SH-SY5Y (cell line): Measurements from ENCODE around the gene GIGYF2.

ENCODE experiments used
- GATA2 ChIP-seq: IDR thresholded peaks from 2 replicates; pipeline ENCODE4 v1.6.1; 2011; ENCODE audit warnings: mild to moderate bottlenecking, low read depth, low read length
- GATA3 ChIP-seq: IDR thresholded peaks from 2 replicates; pipeline ENCODE4 v1.6.1; 2011; ENCODE audit warnings: low read depth, mild to moderate bottlenecking, low read length, moderate library complexity

Gene GIGYF2

GRCh38 chr2:232877940-232878511 is 180.9 kb downstream of the GIGYF2 start:
- TF ChIP-seq GATA3, result no peak

DNA sequence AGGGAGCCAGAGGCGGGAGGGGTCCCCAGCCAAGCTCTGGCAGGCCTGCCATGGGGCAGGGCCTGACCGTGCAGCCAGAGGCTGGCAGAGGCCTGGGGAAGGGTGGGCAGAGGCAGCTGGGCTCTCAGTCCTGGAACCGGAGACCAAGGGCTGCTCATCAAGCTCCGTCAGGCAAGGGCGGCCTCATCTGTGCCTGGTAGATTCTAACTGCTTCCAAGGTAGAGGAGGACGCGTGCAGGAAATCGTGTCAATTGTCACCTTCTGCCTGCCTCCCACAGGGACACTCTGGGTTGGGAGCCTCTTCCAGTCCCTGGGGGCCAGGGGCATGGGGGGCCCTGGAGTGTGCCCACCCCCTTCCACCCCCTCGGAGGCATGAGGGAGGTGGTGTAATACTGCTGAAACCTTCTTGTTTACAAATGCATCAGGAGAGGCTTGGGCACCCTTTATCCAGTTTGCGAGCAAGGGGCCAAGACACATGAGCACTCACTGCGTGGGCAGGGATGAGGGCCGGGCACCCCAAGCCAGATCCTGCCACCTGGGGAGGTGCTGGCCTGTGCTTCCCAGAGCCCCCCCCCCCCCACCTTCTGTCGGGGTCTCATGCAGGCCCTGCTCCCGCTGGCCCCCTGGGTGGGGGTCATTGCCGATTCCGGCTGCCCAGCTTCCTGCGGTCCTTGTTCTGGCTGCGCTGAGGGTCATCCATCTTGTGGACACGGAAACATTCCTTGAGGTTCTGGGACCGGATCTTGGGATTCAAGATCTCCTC is 181.9 kb downstream of the GIGYF2 start:
- TF ChIP-seq GATA3 (no peak), GATA2 (no peak)

- TF ChIP-seq GATA2 (no peak), GATA3 (no peak)
Measured at GRCh38 chr2:232879618-232880494, 182.7 kb downstream of the GIGYF2 start.

DNA sequence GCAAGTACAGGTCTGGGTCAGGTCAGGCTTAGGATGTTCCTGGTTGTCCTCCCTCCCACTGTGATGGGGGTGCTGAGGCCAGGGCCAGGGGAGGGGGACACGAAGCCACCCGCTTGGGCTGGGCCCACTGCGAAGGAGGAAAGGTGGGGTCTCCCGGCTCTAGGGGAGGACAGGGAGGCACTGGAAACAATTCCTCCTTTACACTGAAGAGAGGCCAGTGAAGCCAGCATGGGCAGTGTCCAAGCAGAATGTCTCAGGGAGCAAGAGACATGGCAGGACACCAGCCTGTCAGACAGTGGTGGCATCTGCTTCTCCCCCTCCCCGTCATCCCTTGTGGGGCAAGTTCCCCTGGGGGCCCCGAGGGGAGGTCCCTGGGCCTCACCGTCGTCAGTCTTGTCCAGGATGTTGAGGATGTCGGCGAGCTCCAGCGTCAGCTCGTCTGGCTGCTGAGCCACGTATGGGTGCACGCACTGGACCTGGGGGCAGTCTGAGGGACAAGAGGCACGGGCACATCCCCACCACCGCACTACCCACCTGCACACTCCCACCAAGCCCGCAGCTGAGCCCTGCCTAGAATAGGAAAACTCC is 183.7 kb downstream of the GIGYF2 start:
- TF ChIP-seq GATA3 (no peak), GATA2 (no peak)

- no peak for TF ChIP-seq GATA3
- TF ChIP-seq GATA2, result no peak
Measured at GRCh38 chr2:232882085-232882484, 185.0 kb downstream of the GIGYF2 start.

DNA sequence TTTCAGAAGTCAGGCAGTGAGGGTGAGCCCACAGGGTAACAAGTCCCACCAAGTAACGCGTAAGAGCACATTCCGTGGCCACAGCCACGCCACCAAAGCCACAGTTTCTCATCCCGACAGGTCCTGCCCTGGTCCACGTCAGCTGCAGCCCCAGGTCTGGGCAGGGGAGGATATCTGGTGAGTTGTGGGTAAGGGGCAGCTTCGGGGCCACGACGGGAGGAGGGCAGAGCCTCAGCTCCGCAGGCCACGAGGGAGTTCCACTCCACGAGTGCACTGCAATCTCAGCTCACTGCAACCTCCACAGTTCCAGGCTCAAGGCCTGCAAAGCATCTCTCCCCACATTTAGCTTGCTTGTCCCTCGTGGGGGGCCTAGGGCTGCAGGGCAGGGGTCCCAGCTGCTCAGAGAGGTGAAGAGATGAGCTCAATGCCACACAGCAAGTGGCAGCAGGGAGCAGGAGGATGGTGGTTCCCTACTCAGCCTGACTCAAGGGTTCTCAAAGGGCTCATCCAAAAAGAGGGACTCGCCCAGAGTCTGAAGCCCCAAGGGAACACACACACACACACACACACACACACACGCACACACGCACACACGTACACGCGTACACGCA is 185.5 kb downstream of the GIGYF2 start:
- TF ChIP-seq GATA3 (no peak), GATA2 (no peak)

GRCh38 chr2:232883116-232883721 is 186.1 kb downstream of the GIGYF2 start:
- TF ChIP-seq GATA3, result no peak
- no peak for TF ChIP-seq GATA2

- TF ChIP-seq GATA2 (no peak), GATA3 (no peak)
Measured at GRCh38 chr2:232884001-232884421, 186.9 kb downstream of the GIGYF2 start.

DNA sequence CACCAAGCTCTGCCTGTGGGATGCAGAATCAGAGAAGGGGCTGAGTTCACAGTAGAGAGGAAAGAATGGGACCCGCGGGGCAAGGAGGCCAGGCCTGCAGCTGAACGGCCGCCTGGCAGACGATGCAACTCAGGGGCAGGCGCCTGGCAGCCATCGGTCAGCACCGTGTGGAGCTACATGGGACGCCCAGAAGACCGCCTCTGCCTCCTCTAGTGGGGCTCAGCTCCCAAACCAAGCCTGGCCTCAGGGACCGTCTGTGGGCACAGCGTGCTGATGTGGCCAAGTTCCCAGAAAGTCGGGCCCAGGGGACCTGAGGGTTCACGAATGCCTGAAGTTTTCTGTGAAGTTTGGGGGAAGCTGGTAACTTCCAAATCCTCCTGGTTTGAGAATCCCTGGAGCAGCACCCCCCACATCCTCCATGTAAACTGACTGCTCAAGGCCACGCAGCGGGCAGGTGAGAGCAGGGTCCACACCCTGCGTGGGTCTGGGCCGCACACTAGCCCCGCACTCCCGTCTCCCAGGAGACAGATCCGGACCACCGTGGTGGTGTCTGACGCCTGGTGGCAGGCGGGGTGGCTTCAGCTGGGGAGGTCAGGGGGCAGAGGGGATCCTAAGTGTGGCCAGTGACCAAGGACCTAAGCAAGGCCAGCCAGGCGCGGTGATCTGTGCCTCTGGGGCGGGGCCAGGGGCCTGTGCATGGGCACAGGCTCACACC is 187.6 kb downstream of the GIGYF2 start:
- TF ChIP-seq GATA2, result no peak
- TF ChIP-seq GATA3, result no peak

- TF ChIP-seq GATA3 (no peak), GATA2 (no peak)
Measured at GRCh38 chr2:232885264-232885961, 188.3 kb downstream of the GIGYF2 start.

DNA sequence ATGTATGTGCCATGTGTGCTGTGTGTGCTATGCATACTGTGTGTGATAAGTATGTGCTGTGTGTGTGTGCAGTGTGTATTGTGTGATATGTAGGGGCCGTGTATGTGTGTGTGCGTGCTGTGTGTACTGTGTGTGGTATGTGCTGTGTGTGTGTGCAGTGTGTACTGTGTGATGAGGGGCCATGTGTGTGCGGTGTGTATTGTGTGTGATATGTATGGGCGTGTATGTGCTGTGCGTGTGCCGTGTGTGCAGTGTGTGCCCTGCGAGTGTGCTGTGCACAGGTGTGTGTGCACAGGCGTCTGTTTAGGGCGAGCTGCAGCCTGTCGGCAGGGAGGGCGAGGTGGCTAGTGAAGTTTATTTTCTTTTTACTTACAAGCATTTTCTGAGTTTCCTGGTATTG is 189.0 kb downstream of the GIGYF2 start:
- TF ChIP-seq GATA2 (no peak), GATA3 (no peak)

DNA sequence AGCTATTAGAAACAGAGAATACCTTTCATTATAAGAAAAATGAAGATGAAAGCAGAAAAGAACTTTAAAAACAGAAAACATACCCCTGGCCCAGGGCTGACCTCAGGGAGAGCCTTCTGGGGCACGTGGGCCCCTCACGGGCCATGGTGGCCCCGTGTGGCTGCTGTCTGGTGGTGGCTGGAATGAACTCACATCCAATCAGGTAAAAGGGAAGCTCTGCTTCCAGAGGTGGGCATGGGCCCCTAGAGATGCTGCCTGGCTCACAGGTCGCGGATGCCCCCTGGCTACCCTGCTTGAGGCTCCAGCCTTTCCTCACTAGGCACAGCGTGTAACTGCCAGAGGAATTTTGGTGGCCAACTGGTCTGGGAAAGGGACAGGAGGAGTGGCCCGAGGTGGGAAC is 189.5 kb downstream of the GIGYF2 start:
- TF ChIP-seq GATA2 (no peak), GATA3 (no peak)

GRCh38 chr2:232887171-232887850 is 190.2 kb downstream of the GIGYF2 start:
- no peak for TF ChIP-seq GATA3
- no peak for TF ChIP-seq GATA2
